Measurements from ENCODE around the gene MTHFSD.

The MTHFSD gene

GRCh38 chr16:86550281-86550680, 4.8 kb downstream of the MTHFSD start:
- DNase-seq (ENCODE audit: low read depth): no peak

- no peak for DNase-seq (ENCODE audit: low read depth)
Observed at GRCh38 chr16:86549893-86550190, 5.2 kb downstream of the MTHFSD start.

- DNase-seq (ENCODE audit: low read depth): no peak
Observed at GRCh38 chr16:86549076-86549892, 5.8 kb downstream of the MTHFSD start.

- no peak for DNase-seq (ENCODE audit: low read depth)
Observed at GRCh38 chr16:86547286-86547685, 7.7 kb downstream of the MTHFSD start.

- no peak for DNase-seq (ENCODE audit: low read depth)
Observed at GRCh38 chr16:86546638-86547013, 8.4 kb downstream of the MTHFSD start.

- DNase-seq (ENCODE audit: low read depth): no peak
Observed at GRCh38 chr16:86545954-86546637, 8.9 kb downstream of the MTHFSD start.

GRCh38 chr16:86545481-86545880, 9.6 kb downstream of the MTHFSD start:
- no peak for DNase-seq (ENCODE audit: low read depth)

- no peak for DNase-seq (ENCODE audit: low read depth)
Observed at GRCh38 chr16:86542756-86543750, 12.0 kb downstream of the MTHFSD start.

GRCh38 chr16:86541560-86541959, 13.5 kb downstream of the MTHFSD start:
- no peak for DNase-seq (ENCODE audit: low read depth)

- no peak for DNase-seq (ENCODE audit: low read depth)
Observed at GRCh38 chr16:86540894-86541293, 14.1 kb downstream of the MTHFSD start.

GRCh38 chr16:86538196-86538780, 16.7 kb downstream of the MTHFSD start:
- DNase-seq (ENCODE audit: low read depth): no peak

GRCh38 chr16:86537486-86537885, 17.5 kb downstream of the MTHFSD start:
- no peak for DNase-seq (ENCODE audit: low read depth)

GRCh38 chr16:86536621-86537020, 18.4 kb downstream of the MTHFSD start:
- DNase-seq (ENCODE audit: low read depth): no peak

GRCh38 chr16:86534779-86535615, 20.0 kb downstream of the MTHFSD start:
- DNase-seq (ENCODE audit: low read depth): no peak

- no peak for DNase-seq (ENCODE audit: low read depth)
Observed at GRCh38 chr16:86533767-86534351, 21.2 kb downstream of the MTHFSD start.

- DNase-seq (ENCODE audit: low read depth): no peak
Observed at GRCh38 chr16:86533076-86533475, 22.0 kb downstream of the MTHFSD start.

- DNase-seq (ENCODE audit: low read depth): no peak
Observed at GRCh38 chr16:86532526-86532815, 22.6 kb downstream of the MTHFSD start.

GRCh38 chr16:86531641-86532525, 23.2 kb downstream of the MTHFSD start:
- no peak for DNase-seq (ENCODE audit: low read depth)

- no peak for DNase-seq (ENCODE audit: low read depth)
Observed at GRCh38 chr16:86531191-86531545, 23.9 kb downstream of the MTHFSD start.

All from ELR (cell line).